Prostate gland (tissue), 2 donors: Measurements from ENCODE around the gene PID1. TPM values are rescaled to one million over a fixed set of nuclear protein-coding genes. Genes with fewer than 3 reads are reported as not detected.

Source experiments
- DNase-seq: peaks from one replicate; pipeline ENCODE4 v3.0.0-alpha.2; 2019; ENCODE audit warnings: low spot score
- H3K27ac ChIP-seq, 2 donors: fragments of 200-600 bp; sonication (generic); 2 replicates each; pipeline ENCODE4 v1.5.1; 2017 to 2019
- H3K27me3 ChIP-seq: fragments of 200-600 bp; sonication (generic); replicated peaks from 2 replicates; pipeline ENCODE4 v1.5.1; 2019; ENCODE audit not compliant: insufficient read depth
- H3K36me3 ChIP-seq, 2 donors: fragments of 200-600 bp; sonication (generic); 1 replicate in 1 of 2; 2 replicates in 1 of 2; pipeline versions ENCODE4 v1.5.1 to v1.8.1; 2017 to 2019
- H3K4me1 ChIP-seq: fragments of 200-600 bp; sonication (generic); replicated peaks from 2 replicates; pipeline ENCODE4 v1.5.1; 2019
- H3K4me3 ChIP-seq, 2 donors: fragments of 200-600 bp; sonication (generic); 2 replicates each; pipeline ENCODE4 v1.5.1; 2017 to 2019
- H3K9me3 ChIP-seq: fragments of 200-600 bp; sonication (generic); 2 replicates; pipeline ENCODE4 v1.5.1; 2017
- CTCF ChIP-seq, 4 experiments: fragments of 200-600 bp in 2 of 4; fragments of 450-650 bp in 2 of 4; sonication (generic) in 2 of 4; IDR thresholded peaks; 1 replicate in 3 of 4; 2 replicates in 1 of 4; pipeline ENCODE4 v1.5.1; 2016 to 2019; ENCODE audit warnings: antibody characterized with exemption in 4 of 4, mild to moderate bottlenecking in 2 of 4, moderate library complexity in 2 of 4
- POLR2A ChIP-seq: fragments of 450-650 bp; IDR thresholded peaks from one replicate; pipeline ENCODE4 v1.6.1; 2016; ENCODE audit warnings: antibody characterized with exemption, mild to moderate bottlenecking
- POLR2AphosphoS5 ChIP-seq: sonication (generic); formaldehyde crosslinking; IDR thresholded peaks from one replicate; pipeline ENCODE4 v1.6.1; 2017; ENCODE audit warnings: antibody characterized with exemption
- WGBS: methylation state at CpG from one replicate; pipeline ENCODE4 v1.1.5; 2018; 5-methylcytosine and 5-hydroxymethylcytosine counted together
- intact Hi-C: fragments of 100-400 bp; cut with DNase I; formaldehyde crosslinking; loops from one replicate; pipeline ENCODE4 v1.14.2; 2022
- total RNA-seq, 2 donors: library from RNA; depleted of rRNA; stranded (reverse); fragments of >200 nt; gene quantifications; one replicate each; pipeline ENCODE4 v1.1.0, GENCODE V29; 2016

Gene PID1
- total RNA-seq, 2 donors from 2014 or later, result 14.0 to 21.0 TPM

- H3K27ac ChIP-seq, result no peak overlapping the region
- intact Hi-C loops, result no loop called here
- no peak overlapping the region for H3K4me3 ChIP-seq
- TF ChIP-seq CTCF (IDR thresholded peaks at IDR 0.05) (no peak), POLR2A (no peak)
- H3K9me3 ChIP-seq, result no peaks in the 10 kb centered on the region
- no peak for DNase-seq
- WGBS, result 91% methylated on average over 4 of the region's 4 CpGs
- H3K4me1 ChIP-seq, result no peaks in the 10 kb centered on the region
- no peaks in the 10 kb centered on the region for H3K27me3 ChIP-seq
- no peaks in the 10 kb centered on the region for H3K36me3 ChIP-seq
Measured at GRCh38 chr2:229066121-229066715, 204.9 kb downstream of the PID1 start.

- no peaks in the 10 kb centered on the region for H3K4me1 ChIP-seq
- H3K27ac ChIP-seq, result no peak overlapping the region
- no peaks in the 10 kb centered on the region for H3K9me3 ChIP-seq
- no peak for DNase-seq
- TF ChIP-seq POLR2A (no peak), CTCF (IDR thresholded peaks at IDR 0.05) (no peak), POLR2AphosphoS5 (no peak)
- 61% methylated on average over 3 of the region's 3 CpGs for WGBS
- H3K36me3 ChIP-seq, result no peaks in the 10 kb centered on the region
- intact Hi-C loops, result no loop called here
- H3K4me3 ChIP-seq, result no peak overlapping the region
- H3K27me3 ChIP-seq, result no peaks in the 10 kb centered on the region
Measured at GRCh38 chr2:229064749-229065148, 206.3 kb downstream of the PID1 start.

- TF ChIP-seq POLR2AphosphoS5, result no peak
- TF ChIP-seq CTCF (IDR thresholded peaks at IDR 0.05), result no peak
- no peak for TF ChIP-seq POLR2A
- no peak overlapping the region for H3K4me3 ChIP-seq
- no peaks in the 10 kb centered on the region for H3K9me3 ChIP-seq
- H3K27ac ChIP-seq, result no peak overlapping the region
- H3K36me3 ChIP-seq, result no peaks in the 10 kb centered on the region
- no peaks in the 10 kb centered on the region for H3K4me1 ChIP-seq
- no peak for DNase-seq
- intact Hi-C loops, result no loop called here
- H3K27me3 ChIP-seq, result no peaks in the 10 kb centered on the region
Measured at GRCh38 chr2:229060147-229060546, 210.9 kb downstream of the PID1 start.

GRCh38 chr2:229059331-229060033, 211.6 kb downstream of the PID1 start:
- no peaks in the 10 kb centered on the region for H3K36me3 ChIP-seq
- intact Hi-C loops, result no loop called here

More at GRCh38 chr2:229059331-229060033, 211.6 kb downstream of the PID1 start:
- Histone ChIP-seq H3K9me3 (no peaks in the 10 kb centered on the region), H3K4me1 (no peaks in the 10 kb centered on the region), H3K27me3 (no peaks in the 10 kb centered on the region), H3K4me3 (no peak overlapping the region), H3K27ac (no peak overlapping the region)
- TF ChIP-seq CTCF (IDR thresholded peaks at IDR 0.05), result no peak
- no peak for TF ChIP-seq POLR2A
- TF ChIP-seq POLR2AphosphoS5, result no peak
- no peak for DNase-seq
- WGBS, result 93% methylated on average over 3 of the region's 3 CpGs
